Spleen (tissue), 11 donors: ENCODE results near the gene C6orf52. TPM values are rescaled to one million over a fixed set of nuclear protein-coding genes. Genes with fewer than 3 reads are reported as not detected.

Source experiments
- DNase-seq: peaks from one replicate; pipeline ENCODE4 v3.0.0-alpha.2; 2020
- H3K27ac ChIP-seq, 8 donors: fragments of 200-600 bp; sonication (generic) in 7 of 8; 1 replicate in 4 of 8; 2 replicates in 4 of 8; pipeline versions ENCODE4 v1.5.0 to v1.8.0; 2016 to 2021; ENCODE audit warnings: inconsistent platforms in 4 of 8, mild to moderate bottlenecking in 4 of 8, moderate library complexity in 1 of 8
- H3K27me3 ChIP-seq, 7 donors: fragments of 200-600 bp; sonication (generic) in 6 of 7; replicated peaks in 1 of 7; 1 replicate in 4 of 7; 2 replicates in 3 of 7; pipeline versions ENCODE4 v1.5.0 to v1.8.0; 2016 to 2021; ENCODE audit warnings: inconsistent platforms in 3 of 7, mild to moderate bottlenecking in 1 of 7
- H3K36me3 ChIP-seq, 6 donors: fragments of 200-600 bp; sonication (generic) in 5 of 6; 1 replicate in 4 of 6; 2 replicates in 2 of 6; pipeline versions ENCODE4 v1.5.0 to v1.8.0; 2016 to 2021; ENCODE audit warnings: inconsistent platforms in 2 of 6
- H3K4me1 ChIP-seq, 6 donors: fragments of 200-600 bp; sonication (generic) in 5 of 6; 1 replicate in 3 of 6; 2 replicates in 3 of 6; pipeline versions ENCODE4 v1.5.0 to v1.8.0; 2016 to 2021; ENCODE audit warnings: inconsistent platforms in 3 of 6
- H3K4me3 ChIP-seq, 8 donors: fragments of 200-600 bp; sonication (generic) in 7 of 8; 1 replicate in 4 of 8; 2 replicates in 4 of 8; pipeline versions ENCODE4 v1.5.0 to v1.8.0; 2016 to 2021; ENCODE audit warnings: inconsistent platforms in 4 of 8, mild to moderate bottlenecking in 4 of 8, moderate library complexity in 2 of 8
- H3K9me3 ChIP-seq, 8 donors: fragments of 200-600 bp; sonication (generic) in 7 of 8; 1 replicate in 4 of 8; 2 replicates in 4 of 8; pipeline versions ENCODE4 v1.5.0 to v1.8.0; 2016 to 2021; ENCODE audit warnings: inconsistent platforms in 4 of 8
- CTCF ChIP-seq, 11 experiments: fragments of 200-600 bp in 7 of 11; fragments of 450-650 bp in 4 of 11; sonication (generic) in 4 of 11; IDR thresholded peaks in 8 of 11; conservative IDR thresholded peaks in 3 of 11; 1 replicate in 7 of 11; 2 replicates in 4 of 11; pipeline versions ENCODE4 v1.4.0 to v1.8.0; 2016 to 2021; ENCODE audit warnings: antibody characterized with exemption in 11 of 11, inconsistent platforms in 4 of 11, mild to moderate bottlenecking in 1 of 11
- POLR2A ChIP-seq, 3 donors: fragments of 450-650 bp; IDR thresholded peaks; one replicate each; pipeline ENCODE4 v1.5.1; 2017; ENCODE audit warnings: antibody characterized with exemption in 3 of 3, mild to moderate bottlenecking in 1 of 3
- POLR2AphosphoS5 ChIP-seq, 3 donors: sonication (generic); formaldehyde crosslinking; IDR thresholded peaks; one replicate each; pipeline ENCODE4 v1.5.1; 2017; ENCODE audit warnings: antibody characterized with exemption in 3 of 3
- WGBS, 5 donors: extraction: QIAGEN DNeasy Blood & Tissue Kit in 3 of 5; methylation state at CpG; one replicate each; pipeline versions ENCODE4 v1.1.5 to v1.1.7; 2013 to 2018; 5-methylcytosine and 5-hydroxymethylcytosine counted together
- intact Hi-C: fragments of 100-400 bp; cut with DNase I; formaldehyde crosslinking; loops from one replicate; pipeline ENCODE4 v1.15.0; 2023; ENCODE audit warnings: low total_unique reads
- polyA plus RNA-seq, 3 donors: library from polyadenylated mRNA; stranded (reverse); fragments of 200-250 nt; gene quantifications; one replicate each; pipeline ENCODE4 v1.2.1, GENCODE V29; 2013
- total RNA-seq, 7 donors: library from RNA; depleted of rRNA in 3 of 7; stranded (reverse); fragments of >200 nt in 3 of 7; fragmentation: NEBNext Ultra II Directional in 4 of 7; extraction: Animal tissue kit (Norgen Biotek cat#: 25700) in 4 of 7; gene quantifications; one replicate each; pipeline versions ENCODE4 v1.1.0 to v1.2.1, GENCODE V29; 2016 to 2021
- donor health status: healthy with polysubstance abuse.
- donor health status: DM: no; HTN: no; CAD: no; lungs with moderate emphysema.
- donor health status: DM: no; HTN: no; CAD: no.
- donor health status: Bipolar disorder and iron deficiency.
- donor health status: healthy.
- donor health status: DM: no; HTN: no; CAD: no.
- donor health status: DM: yes; HTN: yes; CAD: no.

C6orf52 gene
- total and polyA plus RNA-seq, 10 donors, result 0.42 to 1.5 (median 0.80) TPM; not detected in 4

- intact Hi-C loops, result no loop called here
- Histone ChIP-seq H3K4me3 (peak overlapping the region; percentile 41 to 67 (median 54)), H3K27me3 (no peaks in the 10 kb centered on the region), H3K4me1 (peaks cover 11 to 55% (median 31%) of the 10 kb centered on the region in 6 donors), H3K36me3 (peaks cover 0 to 8% (median 0%) of the 10 kb centered on the region in 6 donors), H3K9me3 (peaks cover 0 to 25% (median 14%) of the 10 kb centered on the region in 8 donors), H3K27ac (peak overlapping the region; percentile 51 to 94 (median 90))
- peak; percentile 95 for DNase-seq
- TF ChIP-seq CTCF (IDR thresholded peaks at IDR 0.05 in 8 of 11, conservative IDR thresholded peaks at IDR 0.05 in 3 of 11) (no peak), POLR2AphosphoS5 (IDR thresholded peaks at IDR 0.05) (peak; percentile 75 to 91 (median 90)), POLR2A (IDR thresholded peaks at IDR 0.05) (peak in 1 of 3 donors; percentile 49)
- WGBS, 5 donors, result 13 to 43% (median 30%) methylated on average over 26 to 49 of the region's 49 CpGs
Measured at GRCh38 chr6:10720265-10720959, 26.0 kb upstream of the C6orf52 start.

GRCh38 chr6:10719964-10720264 is 25.5 kb upstream of the C6orf52 start:
- WGBS, 5 donors, result 30 to 64% (median 38%) methylated on average over 11 to 21 of the region's 21 CpGs
- peaks cover 11 to 52% (median 31%) of the 10 kb centered on the region in 6 donors for H3K4me1 ChIP-seq

GRCh38 chr6:10719296-10719963 is 25.0 kb upstream of the C6orf52 start:
- Histone ChIP-seq H3K27ac (peak overlapping the region in 7 of 8 donors; percentile 83 to 94 (median 92)), H3K27me3 (no peaks in the 10 kb centered on the region), H3K9me3 (peaks cover 0 to 25% (median 14%) of the 10 kb centered on the region in 8 donors), H3K4me3 (peak overlapping the region in 7 of 8 donors; percentile 41 to 67 (median 56)), H3K4me1 (peaks cover 11 to 47% (median 29%) of the 10 kb centered on the region in 6 donors), H3K36me3 (no peaks in the 10 kb centered on the region)
- 69 to 76% (median 75%) methylated on average over 8 of the region's 8 CpGs for WGBS, 5 donors
- no peak for TF ChIP-seq POLR2A (IDR thresholded peaks at IDR 0.05)
- TF ChIP-seq POLR2AphosphoS5 (IDR thresholded peaks at IDR 0.05), result no peak
- TF ChIP-seq CTCF (IDR thresholded peaks at IDR 0.05 in 8 of 11, conservative IDR thresholded peaks at IDR 0.05 in 3 of 11), result no peak
- DNase-seq, result no peak
- intact Hi-C loops, result no loop called here

More at GRCh38 chr6:10719964-10720264, 25.5 kb upstream of the C6orf52 start:
- no peak for DNase-seq
- TF ChIP-seq POLR2A (IDR thresholded peaks at IDR 0.05), result no peak
- H3K27me3 ChIP-seq, result no peaks in the 10 kb centered on the region
- intact Hi-C loops, result no loop called here
- H3K9me3 ChIP-seq, result peaks cover 0 to 25% (median 14%) of the 10 kb centered on the region in 8 donors
- H3K4me3 ChIP-seq, result peak overlapping the region; percentile 41 to 67 (median 54)
- peak overlapping the region; percentile 51 to 94 (median 90) for H3K27ac ChIP-seq
- H3K36me3 ChIP-seq, result peaks cover 0 to 3% (median 0%) of the 10 kb centered on the region in 6 donors

GRCh38 chr6:10713962-10714361 is 19.5 kb upstream of the C6orf52 start:
- WGBS, 5 donors, result 87 to 95% (median 92%) methylated on average over 8 of the region's 8 CpGs
- no peaks in the 10 kb centered on the region for H3K4me1 ChIP-seq
- peaks cover 0 to 13% (median 8%) of the 10 kb centered on the region in 8 donors for H3K9me3 ChIP-seq
- no peak for TF ChIP-seq POLR2A (IDR thresholded peaks at IDR 0.05)
- no peak for TF ChIP-seq CTCF (IDR thresholded peaks at IDR 0.05 in 8 of 11, conservative IDR thresholded peaks at IDR 0.05 in 3 of 11)
- TF ChIP-seq POLR2AphosphoS5 (IDR thresholded peaks at IDR 0.05), result no peak
- peaks cover 0 to 19% (median 18%) of the 10 kb centered on the region in 6 donors for H3K36me3 ChIP-seq
- intact Hi-C loops, result no loop called here
- H3K4me3 ChIP-seq, result no peak overlapping the region
- no peaks in the 10 kb centered on the region for H3K27me3 ChIP-seq
- DNase-seq, result no peak
- H3K27ac ChIP-seq, result no peak overlapping the region
